K562 (cell line): ENCODE results near the gene ZNF408.

Source experiments
- ATF7 ChIP-seq: fragments of 450-650 bp; IDR thresholded peaks from 2 replicates; pipeline ENCODE4 v1.7.1; 2014; ENCODE audit warnings: mild to moderate bottlenecking, moderate library complexity
- BACH1 ChIP-seq: fragments of 200-800 bp; sonication (Bioruptor generic); IDR thresholded peaks from 2 replicates; pipeline ENCODE4 v1.6.1; 2016; ENCODE audit warnings: missing genetic modification characterization, missing compliant biosample characterization
- CC2D1A ChIP-seq: fragments of 450-650 bp; IDR thresholded peaks from 2 replicates; pipeline ENCODE4 v1.6.1; 2017; ENCODE audit warnings: mild to moderate bottlenecking
- GABPB1 ChIP-seq: sonication (generic); formaldehyde crosslinking; IDR thresholded peaks from 2 replicates; pipeline ENCODE4 v1.8.0; 2022; ENCODE audit warnings: mild to moderate bottlenecking, missing genetic modification reagents
- HINFP ChIP-seq: fragments of 450-650 bp; conservative IDR thresholded peaks from 2 replicates; pipeline ENCODE4 v1.6.1; 2016; ENCODE audit warnings: missing genetic modification characterization, low read depth, mild to moderate bottlenecking, control low read depth, missing compliant biosample characterization
- JUND ChIP-seq, 2 experiments: IDR thresholded peaks; 2 replicates in 1 of 2; 3 replicates in 1 of 2; pipeline ENCODE4 v1.6.1; 2011; ENCODE audit warnings: borderline replicate concordance in 2 of 2, low read depth in 2 of 2, low read length in 2 of 2, improper control_type of control experiment in 1 of 2, missing biosample characterization in 1 of 2, missing genetic modification characterization in 1 of 2, missing genetic modification reagents in 1 of 2
- L3MBTL2 ChIP-seq: fragments of 450-650 bp; IDR thresholded peaks from 2 replicates; pipeline ENCODE4 v1.6.1; 2016; ENCODE audit warnings: mild to moderate bottlenecking, moderate library complexity
- NCOA2 ChIP-seq, 2 experiments: fragments of 450-650 bp; IDR thresholded peaks; 2 replicates each; pipeline ENCODE4 v1.6.1; 2018; ENCODE audit warnings: mild to moderate bottlenecking in 2 of 2, moderate library complexity in 1 of 2; ENCODE audit not compliant: partially characterized antibody in 2 of 2
- POLR2A ChIP-seq: fragments of 450-650 bp; conservative IDR thresholded peaks from 2 replicates; pipeline ENCODE4 v1.6.1; 2016
- POLR2AphosphoS5 ChIP-seq: IDR thresholded peaks from 2 replicates; pipeline ENCODE4 v1.6.1; 2011; ENCODE audit warnings: mild to moderate bottlenecking, low read depth, low read length, moderate library complexity; ENCODE audit not compliant: control insufficient read depth, insufficient read depth
- ZFP1 ChIP-seq: fragments of 450-650 bp; formaldehyde crosslinking; IDR thresholded peaks from 2 replicates; pipeline ENCODE4 v1.4.0; 2020; ENCODE audit warnings: mild to moderate bottlenecking, mixed read lengths
- ZNF274 ChIP-seq: IDR thresholded peaks from 2 replicates; pipeline ENCODE4 v1.6.1; 2011; ENCODE audit warnings: low read depth, mild to moderate bottlenecking, low read length, moderate library complexity, borderline replicate concordance
- ZSCAN32 ChIP-seq: fragments of 450-650 bp; formaldehyde crosslinking; IDR thresholded peaks from 2 replicates; pipeline ENCODE4 v1.4.0; 2020; ENCODE audit warnings: mild to moderate bottlenecking, moderate library complexity
- TF ChIP-seq, protein P1 (sequence below), 3 experiments: IDR thresholded peaks in 2 of 3; conservative IDR thresholded peaks in 1 of 3; 2 replicates each; pipeline ENCODE4 v1.5.1; 2011 to 2012; ENCODE audit warnings: low read length in 3 of 3, mild to moderate bottlenecking in 3 of 3, control low read depth in 2 of 3, improper control_type of control experiment in 1 of 3, inconsistent platforms in 1 of 3, low read depth in 1 of 3, mixed read lengths in 1 of 3, moderate library complexity in 1 of 3; ENCODE audit not compliant: insufficient read depth in 2 of 3

GRCh38 chr11:46684367-46684766, 16.5 kb upstream of the ZNF408 start:
- TF ChIP-seq ATF7 (no peak), ZFP1 (CRISPR knock-in tag) (no peak), NCOA2 (IDR thresholded peaks at IDR 0.05; ENCODE audit: partially characterized antibody in 2 of 2) (no peak), CC2D1A (no peak), GABPB1 (no peak), HINFP (tag) (no peak), ZNF274 (no peak), POLR2A (no peak), L3MBTL2 (no peak), ZSCAN32 (no peak), JUND (IDR thresholded peaks at IDR 0.05; ENCODE audit: borderline replicate concordance, low read depth, low read length) (no peak), JUND (tag; IDR thresholded peaks at IDR 0.05; ENCODE audit: borderline replicate concordance, low read depth, low read length) (no peak), BACH1 (tag) (no peak), POLR2AphosphoS5 (no peak)
- TF ChIP-seq, protein P1, sequence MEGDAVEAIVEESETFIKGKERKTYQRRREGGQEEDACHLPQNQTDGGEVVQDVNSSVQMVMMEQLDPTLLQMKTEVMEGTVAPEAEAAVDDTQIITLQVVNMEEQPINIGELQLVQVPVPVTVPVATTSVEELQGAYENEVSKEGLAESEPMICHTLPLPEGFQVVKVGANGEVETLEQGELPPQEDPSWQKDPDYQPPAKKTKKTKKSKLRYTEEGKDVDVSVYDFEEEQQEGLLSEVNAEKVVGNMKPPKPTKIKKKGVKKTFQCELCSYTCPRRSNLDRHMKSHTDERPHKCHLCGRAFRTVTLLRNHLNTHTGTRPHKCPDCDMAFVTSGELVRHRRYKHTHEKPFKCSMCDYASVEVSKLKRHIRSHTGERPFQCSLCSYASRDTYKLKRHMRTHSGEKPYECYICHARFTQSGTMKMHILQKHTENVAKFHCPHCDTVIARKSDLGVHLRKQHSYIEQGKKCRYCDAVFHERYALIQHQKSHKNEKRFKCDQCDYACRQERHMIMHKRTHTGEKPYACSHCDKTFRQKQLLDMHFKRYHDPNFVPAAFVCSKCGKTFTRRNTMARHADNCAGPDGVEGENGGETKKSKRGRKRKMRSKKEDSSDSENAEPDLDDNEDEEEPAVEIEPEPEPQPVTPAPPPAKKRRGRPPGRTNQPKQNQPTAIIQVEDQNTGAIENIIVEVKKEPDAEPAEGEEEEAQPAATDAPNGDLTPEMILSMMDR (IDR thresholded peaks at IDR 0.05 in 2 of 3, conservative IDR thresholded peaks at IDR 0.05 in 1 of 3; ENCODE audit: insufficient read depth in 2 of 3, low read depth in 1 of 3, low read length in 3 of 3), result no peak
